Measurements from ENCODE around the gene PTPRJ.

The PTPRJ gene

DNA sequence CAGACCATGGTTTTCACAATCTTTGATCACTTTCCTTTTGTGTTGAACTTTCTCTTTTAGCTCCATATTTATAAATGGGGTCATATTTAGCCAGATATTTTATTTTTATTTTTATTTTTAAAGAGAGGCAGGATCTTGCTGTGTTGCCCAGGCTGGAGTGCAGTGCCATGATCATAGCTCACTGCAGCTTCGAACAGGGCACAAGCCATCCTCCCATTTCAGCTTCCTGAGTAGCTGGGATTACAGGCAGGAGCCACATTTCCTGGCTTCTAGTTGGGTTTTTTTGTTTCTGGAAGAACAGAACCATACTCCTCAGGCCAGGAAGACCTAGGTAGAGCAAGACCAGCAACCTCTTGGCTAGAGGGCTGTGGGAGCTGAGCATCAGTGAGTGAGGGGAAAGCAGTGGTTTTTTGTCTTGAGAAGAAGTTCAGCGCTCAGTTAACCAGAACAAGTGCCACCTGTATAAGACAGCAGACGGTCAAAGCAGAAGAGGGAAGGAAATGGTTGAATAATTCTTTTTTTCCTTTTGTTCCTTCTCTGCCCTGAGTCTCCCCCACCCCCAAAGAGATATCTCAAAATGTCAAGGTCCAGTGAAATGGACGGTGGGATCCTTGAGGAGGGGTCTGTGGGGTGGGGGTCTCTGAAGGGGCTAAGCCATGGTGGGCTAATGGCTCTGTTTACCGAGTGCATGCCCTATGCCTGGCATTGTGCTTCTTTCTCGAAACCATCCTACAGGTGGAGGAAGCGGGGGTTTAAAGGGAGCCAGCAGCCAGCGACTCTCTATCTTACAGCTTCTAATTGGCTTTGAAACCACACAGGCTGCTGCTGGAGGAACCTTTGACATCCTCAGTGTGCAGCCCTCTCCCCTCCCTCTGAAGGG is 63.0 kb downstream of the PTPRJ start:
- DNase-seq = no peak

DNA sequence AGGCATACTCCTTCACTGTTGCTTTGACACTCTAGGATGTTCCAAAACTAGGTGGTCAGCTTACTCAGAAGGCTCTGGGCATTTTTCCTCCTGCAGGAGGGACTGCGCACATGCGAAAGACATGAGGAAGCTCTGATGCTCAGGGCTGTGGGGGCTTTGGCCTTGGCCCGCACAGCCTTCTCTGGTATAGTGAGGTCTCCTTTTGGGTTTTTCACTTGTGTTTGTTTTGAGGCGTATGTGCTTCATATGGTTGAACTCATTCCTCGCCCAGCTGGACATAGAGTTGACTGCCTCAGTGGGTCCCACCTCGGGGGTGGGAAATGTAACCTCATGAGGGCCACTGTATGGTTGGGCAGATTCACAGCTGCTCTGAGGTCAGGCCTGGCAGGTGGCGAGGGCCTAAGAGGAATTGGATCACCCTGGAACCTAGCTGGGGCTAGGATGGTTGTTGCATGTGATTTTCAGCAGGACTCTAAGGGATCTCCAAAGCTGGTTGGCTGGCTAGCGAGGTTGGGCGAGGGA is 63.7 kb downstream of the PTPRJ start:
- DNase-seq = no peak

DNA sequence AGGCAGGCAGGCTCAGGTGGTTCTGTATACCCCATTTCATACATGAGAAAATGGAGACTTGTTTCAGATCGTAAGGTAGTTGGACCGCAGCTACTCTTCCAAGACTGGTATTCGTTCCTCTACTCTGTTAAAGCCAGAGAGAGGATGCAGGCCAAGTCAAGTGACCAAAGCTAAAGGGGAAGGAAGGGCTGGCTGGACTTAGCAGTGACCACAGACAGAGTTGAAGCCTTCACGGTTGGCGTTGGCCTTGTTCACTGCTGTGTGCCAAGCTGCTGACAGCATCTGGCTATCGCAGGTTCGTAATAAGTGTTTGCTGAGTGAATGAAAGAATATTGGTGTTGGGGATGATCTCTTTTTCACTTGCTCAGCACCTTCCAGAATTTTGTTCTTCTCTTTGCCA is 64.2 kb downstream of the PTPRJ start:
- no peak for DNase-seq

DNA sequence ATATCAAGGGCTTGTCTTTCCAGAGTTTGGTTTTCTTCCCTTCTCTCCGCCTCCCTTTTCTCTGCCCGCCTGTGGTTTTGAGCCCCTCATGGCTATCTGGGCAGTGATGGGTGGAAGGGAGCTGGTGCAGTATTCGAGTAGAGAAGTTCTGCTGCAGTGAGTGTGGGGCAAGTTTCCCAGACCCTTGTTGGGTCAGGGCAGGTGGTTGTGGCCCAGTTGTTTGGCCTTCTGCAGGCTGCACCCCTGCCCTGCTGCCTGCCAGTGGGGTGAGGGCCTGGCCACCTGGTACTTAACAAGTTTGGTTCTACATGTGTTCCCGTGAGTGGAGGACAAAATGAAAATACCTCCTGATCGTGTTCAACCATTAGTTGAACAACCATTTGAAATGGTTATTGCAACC is 65.2 kb downstream of the PTPRJ start:
- no peak for DNase-seq

DNA sequence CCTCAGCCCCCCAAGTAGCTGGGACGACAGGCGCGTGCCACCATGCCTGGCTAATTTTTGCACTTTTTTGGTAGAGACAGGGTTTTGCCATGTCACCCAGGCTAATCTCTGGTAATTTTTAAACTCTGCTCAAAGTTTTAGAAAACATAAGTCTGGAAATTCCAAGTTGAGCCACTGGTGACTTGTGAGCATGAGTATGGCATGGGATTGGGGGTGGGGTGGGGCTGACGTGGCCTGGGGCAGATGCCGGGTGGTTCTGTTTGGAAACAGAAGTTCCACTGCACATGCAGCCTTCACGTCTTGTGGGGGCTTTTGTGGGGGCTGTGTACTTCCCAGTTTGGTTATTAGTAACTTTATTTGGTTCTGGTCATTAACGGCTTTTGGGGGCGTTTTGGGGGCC is 67.3 kb downstream of the PTPRJ start:
- no peak for DNase-seq

DNA sequence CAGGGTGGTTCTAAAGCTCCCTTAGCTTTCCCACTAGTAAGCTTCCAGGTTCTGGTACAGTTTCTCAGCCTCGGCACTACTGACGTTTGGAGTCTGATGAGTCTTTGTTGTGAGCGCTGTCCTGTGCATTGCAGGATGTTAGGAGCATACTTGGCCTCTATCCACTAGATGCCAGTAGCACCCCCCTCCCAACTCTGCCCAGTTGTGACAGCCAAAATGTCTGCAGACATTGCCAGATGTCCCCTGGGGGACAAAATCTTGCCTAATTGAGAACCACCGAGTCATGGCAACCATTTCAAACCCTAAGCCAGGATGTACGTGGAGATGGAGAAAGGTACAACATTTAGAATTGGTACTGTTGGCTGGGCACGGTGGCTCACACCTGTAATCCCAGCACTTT is 68.7 kb downstream of the PTPRJ start:
- DNase-seq = no peak

DNA sequence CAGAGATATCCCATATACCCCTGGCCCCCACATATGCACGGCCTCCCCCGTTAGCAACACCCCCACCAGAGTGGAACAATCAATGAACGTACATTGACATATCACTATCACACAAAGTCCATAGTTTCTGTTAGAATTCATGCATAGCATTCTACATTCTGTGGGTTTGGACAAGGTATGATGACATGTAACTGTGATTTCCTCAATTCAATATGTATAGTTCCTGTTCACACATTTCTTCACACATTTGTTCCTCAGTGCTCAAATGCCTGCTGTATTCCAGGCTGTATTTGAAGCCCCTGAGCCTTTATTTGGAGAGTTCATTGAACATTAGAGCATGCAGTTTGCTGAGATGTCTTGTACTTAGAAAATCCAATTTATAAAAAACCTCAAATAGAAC is 69.9 kb downstream of the PTPRJ start:
- DNase-seq = no peak

DNA sequence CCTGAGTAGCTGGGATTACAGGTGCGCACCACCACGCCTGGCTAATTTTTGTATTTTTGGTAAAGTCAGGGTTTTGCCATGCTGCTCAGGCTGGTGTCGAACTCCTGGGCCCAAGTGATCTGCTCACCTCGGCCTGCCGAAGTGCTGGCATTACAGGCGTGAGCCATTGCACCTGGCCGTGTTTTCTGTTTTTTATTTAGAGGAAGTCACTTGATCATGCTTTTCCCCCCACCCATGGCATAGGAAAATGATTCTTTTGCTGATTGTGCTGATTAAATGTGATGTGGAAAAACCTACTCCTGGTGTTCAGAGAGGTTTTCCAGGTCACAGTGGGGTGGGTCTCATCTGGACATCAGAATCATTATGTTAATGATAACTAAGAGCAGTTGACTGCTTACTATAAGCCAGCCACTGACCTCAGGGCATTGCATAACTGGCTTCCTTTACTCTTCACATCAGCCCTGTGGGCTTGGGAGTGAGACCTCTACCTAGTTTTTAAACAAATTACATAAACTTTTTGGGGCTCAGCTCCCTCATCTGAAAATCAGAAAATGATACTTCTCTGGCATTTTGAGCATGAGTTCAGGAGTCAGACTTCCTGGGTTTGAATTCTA is 71.0 kb downstream of the PTPRJ start:
- no peak for DNase-seq

DNA sequence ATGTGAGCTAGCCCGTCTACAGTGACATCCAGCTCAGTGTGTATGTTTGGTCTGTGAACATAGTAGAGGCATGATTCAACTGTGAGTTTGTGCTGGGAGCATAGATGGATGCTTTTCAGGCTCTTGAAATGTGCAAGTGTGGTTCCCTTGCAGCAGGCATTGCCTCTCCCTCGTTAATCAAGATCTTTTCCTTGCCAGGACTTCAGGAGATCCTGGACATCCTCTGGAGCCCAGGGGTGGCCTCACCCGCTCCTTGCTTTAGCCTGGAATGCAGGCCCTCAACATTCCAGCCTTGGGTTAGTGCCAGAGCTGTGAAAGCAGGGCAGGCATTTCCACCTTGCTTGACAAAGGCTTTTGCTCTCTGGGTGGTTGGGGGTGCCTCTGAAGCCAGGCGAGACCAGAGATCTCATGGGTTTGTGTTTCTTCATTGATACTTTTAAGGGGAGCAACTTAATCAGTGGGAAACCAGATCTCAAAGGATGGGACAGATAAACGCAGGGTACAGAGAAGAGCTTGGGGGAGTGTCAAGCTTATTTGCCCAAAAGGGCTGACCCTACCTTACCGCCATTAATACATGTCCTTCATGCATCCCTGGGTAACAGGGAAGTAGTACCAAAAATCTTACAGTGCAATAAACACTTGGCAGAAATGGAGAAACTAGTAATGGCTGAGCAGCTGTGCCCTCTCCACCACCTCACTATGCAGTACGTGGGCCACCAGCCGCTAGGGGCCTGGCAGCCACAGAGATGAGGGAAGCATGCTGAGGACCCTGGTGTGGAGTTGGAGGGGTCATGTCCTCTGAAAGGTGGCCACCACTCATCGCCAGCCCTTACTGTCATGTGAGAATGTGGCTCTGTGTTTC is 72.1 kb downstream of the PTPRJ start:
- DNase-seq = no peak

DNA sequence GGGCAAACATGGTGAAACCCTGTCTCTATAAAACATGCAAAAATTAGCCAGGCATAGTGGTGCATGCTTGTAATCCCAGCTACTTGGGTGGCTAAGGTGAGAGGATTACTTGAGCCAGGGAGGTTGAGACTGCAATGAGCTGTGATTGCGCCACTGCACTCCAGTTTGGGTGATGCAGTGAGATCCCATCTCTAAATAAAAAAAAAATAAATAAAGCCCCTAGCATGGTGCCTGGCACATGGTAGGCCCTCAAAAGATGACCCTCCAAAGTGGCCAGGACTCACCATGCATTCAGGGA is 74.6 kb downstream of the PTPRJ start:
- no peak for DNase-seq

DNA sequence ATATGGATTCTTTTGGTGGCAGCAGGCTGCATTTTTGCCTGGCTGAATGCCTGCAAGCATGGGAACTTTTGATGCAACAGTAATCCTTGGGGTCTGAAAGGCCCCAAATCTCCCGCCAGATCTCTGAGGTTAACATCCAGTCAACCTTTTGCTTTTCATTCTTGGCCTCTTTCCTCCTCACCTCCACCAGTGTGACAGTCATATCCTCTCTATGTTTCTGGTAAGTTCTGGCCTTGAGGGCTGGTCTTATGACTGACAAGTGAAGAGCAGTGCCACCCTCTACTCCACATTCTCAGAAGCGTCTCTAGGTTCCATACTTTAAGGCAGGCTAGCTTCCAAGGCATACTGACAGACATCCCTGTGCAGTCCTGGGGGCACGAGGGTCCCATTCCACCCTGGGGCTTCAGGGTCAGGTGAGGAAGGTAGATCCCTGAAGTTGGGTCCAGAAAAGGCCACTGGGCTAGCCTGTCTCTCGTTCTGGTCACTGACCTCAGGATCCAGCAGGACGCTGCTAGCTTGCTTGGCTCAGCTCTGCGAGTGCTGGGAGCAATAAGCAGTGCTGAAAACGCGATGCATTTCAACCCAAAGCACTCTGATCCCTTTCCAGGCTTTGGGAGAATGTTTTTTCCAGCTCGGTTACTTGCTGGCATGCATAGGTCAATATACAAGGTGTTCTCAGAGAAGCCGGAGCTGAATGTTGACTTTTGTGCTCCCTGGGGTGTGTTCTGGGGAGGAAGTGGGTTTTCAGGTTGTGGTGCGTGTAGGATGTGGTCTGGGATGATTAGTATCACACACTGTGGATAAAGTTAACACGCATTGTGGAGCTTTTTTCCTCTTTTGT is 75.2 kb downstream of the PTPRJ start:
- DNase-seq = no peak

DNA sequence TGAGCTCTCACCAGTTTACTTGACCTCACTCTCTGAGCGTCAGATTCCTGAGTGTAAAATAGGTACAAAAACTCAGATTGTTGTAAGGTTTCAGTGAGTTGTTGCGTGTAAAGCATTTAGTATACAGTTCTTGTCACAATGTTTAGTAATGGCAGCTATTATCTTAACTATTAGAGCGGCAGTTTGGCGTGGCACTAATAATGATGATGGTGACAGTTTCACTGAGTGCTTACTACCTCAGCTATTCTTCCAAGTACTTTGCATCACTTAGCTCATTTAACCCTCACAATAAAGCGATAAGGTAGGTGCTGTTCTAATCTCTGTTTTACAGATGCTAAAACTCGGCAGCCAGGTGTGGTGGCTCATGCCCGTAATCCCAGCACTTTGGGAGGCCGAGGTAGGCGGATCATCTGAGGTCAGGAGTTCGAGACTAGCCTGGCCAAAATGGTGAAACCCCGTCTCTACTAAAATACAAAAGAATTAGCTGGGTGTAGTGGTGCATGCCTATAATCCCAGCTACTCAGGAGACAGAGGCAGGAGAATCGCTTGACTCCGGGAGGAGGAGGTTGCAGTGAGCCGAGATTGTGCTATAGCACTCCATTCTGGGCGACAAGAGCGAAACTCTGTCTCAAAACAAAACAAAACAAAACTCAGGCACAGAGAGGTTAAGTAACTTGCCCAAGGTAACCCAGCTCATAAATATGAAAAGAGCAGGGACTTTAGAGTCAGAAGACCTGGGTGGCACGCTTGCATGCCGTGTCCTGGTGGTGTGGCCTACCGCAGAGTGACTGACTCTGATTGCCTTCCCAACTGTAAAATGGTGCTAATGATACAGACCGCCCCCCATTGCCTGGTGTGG is 76.2 kb downstream of the PTPRJ start:
- DNase-seq = no peak

DNA sequence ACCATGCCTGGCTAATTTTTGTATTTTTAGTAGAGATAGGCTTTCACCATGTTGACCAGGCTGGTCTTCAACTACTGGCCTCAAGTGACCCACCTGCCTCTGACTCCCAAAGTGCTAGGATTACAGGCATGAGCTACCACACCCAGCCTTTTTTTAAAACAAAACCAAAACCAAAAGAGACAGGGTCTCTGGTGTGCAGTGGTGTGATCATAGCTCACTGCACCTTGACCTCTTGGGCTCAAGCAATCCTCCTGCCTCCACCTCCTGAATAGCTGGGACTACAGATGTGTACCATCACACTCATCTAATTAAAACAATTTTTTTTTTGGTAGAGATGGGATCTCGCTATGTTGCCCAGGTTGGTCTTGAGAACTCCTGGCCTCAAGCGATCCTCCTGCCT is 77.7 kb downstream of the PTPRJ start:
- DNase-seq = no peak

DNA sequence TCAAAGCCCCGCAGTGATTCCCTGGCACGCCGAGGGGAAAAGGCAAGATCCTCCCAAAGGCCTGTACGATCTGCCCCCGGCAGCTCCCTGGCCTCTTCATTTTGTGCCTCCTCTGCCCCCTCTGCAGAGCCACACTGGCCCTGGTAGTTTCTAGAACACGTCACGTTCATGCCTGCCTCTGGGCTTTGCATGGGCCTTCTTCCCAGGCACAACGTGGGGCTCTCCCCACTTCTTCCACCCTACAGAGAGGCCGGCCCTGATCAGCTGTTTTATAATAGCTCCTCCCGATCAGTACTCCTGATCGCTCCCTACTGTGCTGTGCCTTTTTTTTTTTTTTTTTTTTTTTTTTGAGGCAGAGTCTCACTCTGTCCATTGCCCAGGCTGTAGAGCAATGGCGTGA is 78.4 kb downstream of the PTPRJ start:
- no peak for DNase-seq

DNA sequence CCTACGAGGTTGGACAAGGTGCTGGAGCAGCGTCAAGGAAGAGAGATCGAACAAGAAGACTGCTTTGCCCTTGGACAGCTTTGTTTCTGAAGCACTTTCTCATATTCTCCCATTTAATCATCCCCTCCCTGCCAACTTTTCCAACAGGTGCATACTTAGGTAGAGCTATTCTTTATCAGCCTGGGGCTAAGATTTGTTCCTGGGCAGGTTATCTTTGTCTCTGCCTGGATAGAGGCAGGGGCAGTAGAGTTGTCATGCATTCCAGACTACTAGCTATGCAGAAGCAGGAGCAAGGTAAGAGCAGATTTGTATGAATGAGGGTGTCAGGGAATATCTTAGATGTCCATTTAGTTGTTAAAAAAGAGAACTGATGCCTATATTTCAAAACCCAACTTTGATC is 82.3 kb downstream of the PTPRJ start:
- no peak for DNase-seq

DNA sequence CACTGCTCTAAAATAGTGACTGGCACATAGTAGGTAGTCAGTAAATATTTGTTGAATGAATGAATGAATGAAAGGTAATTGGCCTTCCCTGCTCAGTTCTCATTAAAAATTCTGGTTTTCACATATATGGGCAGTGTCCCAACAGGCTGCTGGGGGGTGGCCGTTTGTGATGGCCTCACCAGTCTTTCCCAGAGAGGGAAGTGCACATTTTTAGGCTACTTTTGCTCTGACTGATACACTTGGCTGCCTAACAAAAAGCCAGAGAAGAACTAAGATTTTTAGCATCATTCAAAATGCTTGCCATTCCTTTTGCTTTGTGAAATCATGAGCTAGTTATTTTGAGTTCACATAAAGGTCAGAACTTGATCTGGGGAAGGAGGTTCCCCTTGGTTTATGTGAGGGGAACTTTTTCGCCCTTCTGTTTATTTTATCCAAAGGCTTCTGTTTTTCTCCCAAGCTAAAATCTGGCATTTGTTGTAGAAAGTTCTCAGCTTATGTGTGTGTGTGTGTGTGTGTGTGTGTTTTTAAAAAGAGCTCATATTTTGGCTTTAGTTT is 83.1 kb downstream of the PTPRJ start:
- DNase-seq = no peak

DNA sequence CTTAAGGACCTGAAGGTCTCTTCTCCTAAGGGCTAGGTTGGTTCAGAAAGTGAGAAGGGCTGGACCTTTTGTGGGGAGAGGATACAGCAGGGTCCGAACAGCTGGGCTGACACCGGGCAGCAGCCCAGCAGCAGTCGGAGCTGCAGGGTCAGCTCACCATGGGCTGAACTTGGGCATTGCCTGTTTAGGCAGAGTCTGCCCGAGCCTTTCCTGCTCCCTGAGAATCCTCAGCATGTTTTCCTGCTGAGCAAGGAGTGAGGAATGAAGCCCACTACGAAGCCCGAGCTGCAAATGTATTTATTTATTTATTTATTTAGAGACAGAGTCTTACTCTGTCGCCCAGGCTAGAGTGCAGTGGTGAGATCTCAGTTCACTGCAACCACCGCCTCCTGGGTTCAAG is 83.9 kb downstream of the PTPRJ start:
- no peak for DNase-seq

DNA sequence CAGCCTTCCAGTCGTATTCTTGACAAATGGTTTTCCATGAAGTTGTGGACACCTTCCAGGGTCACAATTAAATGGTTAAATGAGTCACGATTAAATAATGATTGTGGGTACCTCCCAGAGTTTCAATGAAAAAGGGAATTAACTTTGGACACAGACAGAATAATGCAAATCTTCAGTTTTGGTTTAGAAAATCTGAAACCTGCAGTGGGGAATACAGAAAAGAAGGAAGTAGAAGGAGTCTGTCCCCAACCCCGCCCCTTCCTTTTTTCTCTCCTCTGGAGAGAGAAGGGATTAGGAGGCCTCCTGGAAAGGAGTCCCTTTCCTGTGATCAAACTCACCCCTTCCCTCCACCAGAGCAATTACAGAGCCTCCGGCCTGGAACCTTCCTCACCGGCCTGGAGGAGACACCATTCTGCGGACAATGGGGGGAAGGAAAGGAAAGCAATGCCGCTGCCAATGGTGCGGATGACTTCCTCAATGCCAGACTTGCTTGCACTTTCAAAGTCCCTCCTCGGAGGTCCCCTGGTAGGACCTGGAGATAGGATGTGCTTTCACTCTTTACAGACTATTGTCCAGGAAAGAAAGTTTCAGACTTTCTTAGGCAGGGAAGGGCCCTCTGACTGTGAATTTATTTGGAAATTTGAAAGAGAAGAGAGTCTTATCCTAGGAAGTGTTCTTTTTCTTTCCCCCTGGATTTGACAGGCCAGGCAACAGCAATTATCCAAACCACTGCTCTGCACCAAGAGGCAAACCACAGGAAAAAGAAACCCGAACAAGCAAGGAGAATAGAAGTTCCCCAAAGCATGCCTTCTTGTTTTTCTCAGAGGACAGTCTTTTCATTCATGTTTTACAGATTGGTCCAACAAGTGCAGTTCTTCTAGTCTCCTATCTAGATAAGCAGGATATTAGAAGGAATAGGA is 86.8 kb downstream of the PTPRJ start:
- DNase-seq = no peak

DNA sequence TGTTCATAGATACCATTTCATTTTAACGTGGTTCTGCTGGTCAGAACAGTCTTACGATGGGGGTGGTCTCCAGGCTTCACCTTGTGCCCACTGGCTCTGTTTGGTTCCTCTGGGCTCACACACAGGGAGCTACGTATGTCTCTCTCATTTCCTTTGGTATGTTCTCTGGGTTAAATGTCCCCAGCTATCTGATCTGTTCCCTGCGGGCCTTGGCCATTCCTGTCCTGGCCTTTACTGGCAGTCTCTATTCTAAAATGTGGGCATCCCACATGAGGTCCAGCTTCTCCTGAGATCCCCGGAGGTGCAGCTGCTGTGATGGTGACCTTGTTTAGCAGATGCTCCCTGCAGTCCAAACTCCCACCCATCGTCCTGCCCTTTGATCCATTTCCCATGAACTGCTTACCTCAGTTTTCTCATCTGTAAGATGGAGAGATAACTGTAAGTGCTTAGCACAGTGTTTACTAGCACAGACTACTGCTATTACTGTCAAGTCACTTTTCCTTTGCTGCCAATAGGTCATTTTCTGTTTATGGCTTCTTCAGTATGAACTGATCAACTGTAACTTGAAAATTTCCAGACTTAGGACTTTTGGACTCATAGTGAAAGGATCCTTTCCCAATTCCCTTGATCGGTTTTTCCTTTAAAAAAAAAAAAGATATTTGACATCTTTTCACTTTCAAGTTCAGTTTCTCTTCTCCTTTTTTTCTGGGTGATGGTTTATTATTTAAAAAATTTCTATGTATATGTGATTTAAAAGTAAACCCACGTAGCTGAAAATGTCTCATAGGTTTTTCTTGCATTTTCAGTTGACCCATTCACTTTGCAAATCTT is 92.9 kb downstream of the PTPRJ start:
- DNase-seq = no peak

All from NCI-H1092 treated with DMSO at 0.1 percent for 48 hours (cell line).